Measurements from ENCODE around the gene GCNA. TPM values are rescaled to one million over a fixed set of nuclear protein-coding genes. Genes with fewer than 3 reads are reported as not detected.

GCNA gene
- total RNA-seq, 1 donor from 2014 or later: 0.96 TPM

DNA sequence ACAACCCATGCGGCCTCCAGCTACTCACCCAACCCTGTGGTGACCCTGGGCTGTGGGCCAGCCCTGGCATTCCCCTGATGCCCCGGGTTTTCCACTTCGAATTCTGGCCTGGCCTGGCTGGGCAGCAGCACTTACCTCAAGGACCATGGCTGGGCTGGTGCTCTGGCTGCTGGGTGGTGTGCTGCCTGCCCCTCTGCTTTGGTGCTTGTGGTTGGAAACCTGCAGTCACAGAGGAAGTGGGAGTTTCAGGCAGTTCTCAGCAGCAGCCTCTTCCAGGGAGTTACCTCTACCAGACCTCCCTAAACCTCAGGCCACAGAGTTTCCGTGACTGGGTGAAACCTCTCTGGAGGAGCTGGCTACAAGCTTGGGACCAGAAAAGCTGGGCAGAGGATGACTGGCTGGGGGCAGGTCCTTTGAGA, 40.1 kb downstream of the GCNA start, which contains the start of gene CXCR3:
CXCR3 (minus strand) TSS at position 209 of the 419 bp plus-strand sequence; CDS start at position 147, 62 bp downstream.
- Histone ChIP-seq H3K9me3 (no peaks in the 10 kb centered on the region), H3K36me3 (peaks cover 0 to 15% of the 10 kb centered on the region in 2 donors), H3K4me3 (no peak within 1 kb of the TSS), H3K27ac (no peak within 1 kb of the TSS), H3K27me3 (no peaks in the 10 kb centered on the region), H3K4me1 (peaks cover 0 to 4% of the 10 kb centered on the region in 2 donors)
- peak in 1 of 2 donors; percentile 63 for DNase-seq (ENCODE audit: low spot score in 2 of 2)
- intact Hi-C loops (cut with DNase I): no loop called here
- TF ChIP-seq CTCF (IDR thresholded peaks at IDR 0.05): no peak

- no peak for TF ChIP-seq CTCF (IDR thresholded peaks at IDR 0.05)
- H3K27me3 ChIP-seq: no peaks in the 10 kb centered on the region
- peak in 1 of 2 donors; percentile 22 for DNase-seq (ENCODE audit: low spot score in 2 of 2)
- no peak overlapping the region for H3K4me3 ChIP-seq
- H3K4me1 ChIP-seq: peaks cover 0 to 6% of the 10 kb centered on the region in 2 donors
- H3K9me3 ChIP-seq: no peaks in the 10 kb centered on the region
- H3K36me3 ChIP-seq: peaks cover 0 to 10% of the 10 kb centered on the region in 2 donors
- intact Hi-C loops (cut with DNase I): no loop called here
- H3K27ac ChIP-seq: no peak overlapping the region
Observed at GRCh38 chrX:71618787-71619186, 40.5 kb downstream of the GCNA start.

DNA sequence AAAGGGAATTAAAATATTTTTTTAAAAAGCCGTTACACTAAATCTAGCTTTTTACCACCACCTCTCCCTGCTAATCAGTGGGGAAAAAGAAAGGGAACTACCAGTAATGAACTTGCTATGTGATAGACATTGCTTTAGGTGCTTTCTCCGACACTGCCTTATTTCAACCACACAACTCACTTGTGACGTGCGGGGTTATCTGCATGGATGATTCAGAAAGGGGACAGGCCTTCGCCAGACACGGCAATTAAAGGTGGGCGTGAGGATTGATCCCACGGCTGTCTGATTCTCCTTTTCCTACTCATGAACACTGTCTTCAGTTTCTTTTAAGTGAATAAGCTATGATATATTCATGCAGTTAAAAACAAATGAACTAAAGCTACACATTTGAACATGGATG, 41.0 kb downstream of the GCNA start:
- no peak overlapping the region for H3K4me3 ChIP-seq

GRCh38 chrX:71619986-71620385, 41.7 kb downstream of the GCNA start:
- Histone ChIP-seq H3K36me3 (no peaks in the 10 kb centered on the region), H3K27ac (no peak overlapping the region), H3K4me3 (no peak overlapping the region), H3K9me3 (no peaks in the 10 kb centered on the region), H3K27me3 (no peaks in the 10 kb centered on the region), H3K4me1 (peaks cover 0 to 6% of the 10 kb centered on the region in 2 donors)
- intact Hi-C loops (cut with DNase I): no loop called here
- peak in 1 of 2 donors; percentile 33 for DNase-seq (ENCODE audit: low spot score in 2 of 2)
- no peak for TF ChIP-seq CTCF (IDR thresholded peaks at IDR 0.05)

More for the DNA sequence above, 41.0 kb downstream of the GCNA start:
- no peak for TF ChIP-seq CTCF (IDR thresholded peaks at IDR 0.05)
- Histone ChIP-seq H3K27ac (no peak overlapping the region), H3K36me3 (peaks cover 0 to 6% of the 10 kb centered on the region in 2 donors), H3K27me3 (no peaks in the 10 kb centered on the region), H3K9me3 (no peaks in the 10 kb centered on the region), H3K4me1 (peaks cover 0 to 6% of the 10 kb centered on the region in 2 donors)
- intact Hi-C loops (cut with DNase I): no loop called here
- DNase-seq (ENCODE audit: low spot score in 2 of 2): peak in 1 of 2 donors; percentile 48

- intact Hi-C loops (cut with DNase I): no loop called here
- peak in 1 of 2 donors; percentile 59 for DNase-seq (ENCODE audit: low spot score in 2 of 2)
Observed at GRCh38 chrX:71621603-71622002, 43.4 kb downstream of the GCNA start.

More at GRCh38 chrX:71621603-71622002, 43.4 kb downstream of the GCNA start:
- H3K27me3 ChIP-seq: no peaks in the 10 kb centered on the region
- no peaks in the 10 kb centered on the region for H3K9me3 ChIP-seq
- peaks cover 0 to 6% of the 10 kb centered on the region in 2 donors for H3K4me1 ChIP-seq
- no peaks in the 10 kb centered on the region for H3K36me3 ChIP-seq
- no peak overlapping the region for H3K4me3 ChIP-seq
- peak overlapping the region; percentile 13 to 67 for H3K27ac ChIP-seq
- TF ChIP-seq CTCF (IDR thresholded peaks at IDR 0.05): no peak
